NCI-H187 (cell line): ENCODE data around the gene DIS3L2.
"Not testable (repeated sequence)": the region's sequence is repeated elsewhere in the genome, so short reads cannot be mapped to it uniquely, and the experiment has no call there.

ENCODE experiments used
- DNase-seq, 2 experiments: peaks; one replicate each; lab custom pipeline; 2025; lab: John Stamatoyannopoulos, UW

The DIS3L2 gene

DNA sequence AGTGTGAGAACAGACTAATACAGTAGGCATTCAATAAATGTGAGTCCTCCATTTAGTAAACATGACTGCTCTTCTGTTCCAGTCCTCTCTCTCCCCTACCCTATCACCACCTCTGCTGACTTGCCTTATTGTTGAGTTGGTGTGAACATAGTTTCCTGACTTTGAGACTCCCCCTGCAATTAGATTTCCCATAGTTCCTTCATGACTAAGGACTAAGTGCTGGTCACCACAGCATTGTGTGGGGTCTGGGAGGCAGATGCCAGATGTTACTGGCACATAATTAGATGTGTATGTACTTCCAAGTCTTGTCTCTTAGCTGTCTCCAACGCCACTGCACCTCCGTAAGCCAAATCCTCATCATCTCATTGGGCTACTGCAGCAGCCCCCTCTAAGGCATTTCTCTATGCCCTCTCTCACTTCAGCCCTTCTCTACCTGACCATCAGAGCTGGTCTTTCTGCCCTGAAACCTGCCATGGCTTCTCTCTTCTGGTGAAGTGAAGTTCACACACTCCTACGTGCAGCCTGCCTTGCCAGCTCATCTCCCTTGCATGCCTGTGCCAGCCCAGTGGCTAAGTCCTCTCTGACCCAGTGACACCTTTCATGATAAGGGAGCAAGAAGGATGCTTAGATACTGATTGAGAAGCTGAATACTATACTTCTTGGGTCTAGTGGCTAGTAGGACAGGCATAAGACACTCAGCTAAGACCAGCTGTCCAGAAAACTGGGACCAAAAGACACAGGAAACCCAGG, 335.4 kb downstream of the DIS3L2 start:
- DNase-seq: no peak

GRCh38 chr2:232299084-232299483, 337.6 kb downstream of the DIS3L2 start:
- DNase-seq: no peak

DNA sequence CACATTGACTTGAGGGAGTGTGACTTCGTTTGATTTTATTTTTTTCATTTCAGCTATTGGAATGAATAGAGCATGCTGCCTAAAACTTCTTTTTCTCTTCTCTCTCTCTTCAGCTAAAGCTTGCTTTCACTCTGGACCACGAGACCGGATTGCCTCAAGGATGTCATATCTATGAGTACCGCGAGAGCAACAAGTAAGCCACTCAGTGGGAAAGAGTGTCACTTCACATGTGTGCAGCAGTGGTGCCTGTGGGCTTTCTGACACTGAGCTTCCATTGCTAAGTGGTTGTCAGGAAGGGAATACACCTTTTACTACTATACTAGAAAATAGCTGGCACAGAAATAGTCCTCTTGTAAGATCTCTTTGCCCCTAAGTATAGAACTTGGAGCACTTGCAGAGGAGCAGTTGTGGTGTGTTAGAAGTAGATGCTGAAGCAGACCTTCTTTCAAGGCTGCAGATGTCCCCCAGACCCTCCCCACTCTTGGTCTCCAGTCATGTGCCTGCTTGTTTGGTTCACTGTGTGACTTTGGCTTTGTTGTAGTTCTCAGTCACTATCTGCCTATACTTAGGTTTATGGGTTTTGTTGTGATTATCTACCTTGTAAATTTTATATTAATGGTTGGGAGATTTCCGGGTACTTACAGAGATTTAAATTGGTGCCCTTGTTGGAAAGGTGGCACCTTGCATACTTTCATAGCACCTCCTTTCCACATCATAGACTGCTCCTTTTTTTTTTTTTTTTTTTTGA, 338.6 kb downstream of the DIS3L2 start:
- DNase-seq: no peak

GRCh38 chr2:232300894-232301387, 339.4 kb downstream of the DIS3L2 start:
- DNase-seq: no peak

DNA sequence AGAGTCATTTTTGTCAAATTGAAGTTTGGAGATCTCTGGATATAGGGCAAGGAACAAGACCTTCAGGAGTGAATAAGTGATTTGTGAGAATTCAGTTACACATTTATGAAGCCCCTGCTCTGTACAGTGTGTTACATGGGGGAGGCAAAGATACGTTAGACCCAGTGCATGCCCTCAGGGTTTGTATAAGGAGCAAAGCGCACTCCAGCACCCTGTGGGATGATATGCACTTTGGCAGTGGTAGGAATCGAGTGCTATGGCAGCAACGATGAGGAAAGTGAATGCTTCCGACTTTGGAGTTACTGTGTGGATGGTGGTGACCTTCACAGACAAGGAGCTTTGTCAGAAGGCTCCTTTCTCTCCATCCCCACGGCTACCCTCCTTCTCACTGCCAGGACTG, 342.7 kb downstream of the DIS3L2 start:
- no peak for DNase-seq

GRCh38 chr2:232306741-232307305, 345.3 kb downstream of the DIS3L2 start:
- DNase-seq: no peak

DNA sequence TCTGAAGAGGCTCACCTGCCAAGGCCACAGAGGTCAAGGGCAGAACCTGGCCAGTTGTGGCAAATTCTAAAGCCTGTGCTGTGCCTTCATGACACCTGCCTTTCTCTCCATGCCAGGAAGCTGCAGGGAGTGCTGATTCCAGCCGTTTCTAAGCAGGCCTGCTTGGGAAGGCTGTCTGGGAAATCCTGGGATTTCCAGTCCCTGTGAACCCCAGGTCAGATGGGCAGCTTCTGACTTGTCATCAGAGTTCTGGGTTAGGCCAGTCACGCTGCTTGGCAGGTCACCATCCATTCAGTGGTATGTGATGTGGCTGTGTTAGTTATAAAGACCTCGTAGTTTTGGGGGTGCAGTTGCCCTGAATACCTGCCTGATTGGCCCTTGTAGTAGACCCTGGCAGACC, 346.3 kb downstream of the DIS3L2 start:
- DNase-seq: no peak

DNA sequence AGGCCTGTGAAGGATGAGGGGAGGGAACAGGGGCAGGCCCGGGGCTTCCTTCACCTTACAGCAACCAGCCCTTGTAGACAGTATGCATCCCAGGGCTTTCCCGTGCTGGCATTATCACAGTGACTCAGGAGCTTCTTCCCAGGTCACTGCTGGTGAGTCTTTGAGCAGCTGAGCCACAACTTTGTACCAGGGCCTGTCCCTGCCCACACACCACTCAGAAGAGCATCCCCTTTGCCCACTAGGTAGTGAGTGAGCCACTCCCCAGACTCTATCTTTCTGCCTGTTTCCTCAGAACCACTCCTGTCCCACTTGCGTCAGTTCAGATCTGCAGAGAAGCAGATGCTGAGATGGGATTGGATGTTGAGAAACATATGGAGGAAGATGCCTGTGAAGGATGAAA, 347.5 kb downstream of the DIS3L2 start:
- DNase-seq: no peak

DNA sequence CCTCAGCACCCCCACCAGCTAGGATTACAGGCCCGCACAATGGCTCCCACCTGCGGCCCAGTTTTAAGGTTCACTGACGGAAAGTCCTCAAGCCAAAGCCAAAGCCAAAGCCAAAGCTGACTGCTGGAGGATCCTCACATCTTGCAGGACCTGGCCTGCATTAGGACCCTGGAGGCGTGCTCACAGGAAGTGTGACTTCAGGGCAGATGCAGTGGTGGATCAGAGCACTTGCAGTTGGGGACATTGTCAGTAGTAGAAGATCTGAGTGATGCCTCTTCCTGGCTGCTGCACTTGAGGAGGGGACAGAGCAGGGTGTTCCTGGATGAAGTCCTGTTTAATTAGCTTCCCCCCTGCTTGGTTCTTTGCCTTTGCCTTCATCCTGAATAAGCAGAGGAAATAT, 348.1 kb downstream of the DIS3L2 start:
- DNase-seq: no peak

GRCh38 chr2:232310121-232310520, 348.6 kb downstream of the DIS3L2 start:
- DNase-seq: no peak

GRCh38 chr2:232310696-232311095, 349.2 kb downstream of the DIS3L2 start:
- DNase-seq: no peak

GRCh38 chr2:232313645-232314044, 352.1 kb downstream of the DIS3L2 start:
- DNase-seq: not testable (repeated sequence)

DNA sequence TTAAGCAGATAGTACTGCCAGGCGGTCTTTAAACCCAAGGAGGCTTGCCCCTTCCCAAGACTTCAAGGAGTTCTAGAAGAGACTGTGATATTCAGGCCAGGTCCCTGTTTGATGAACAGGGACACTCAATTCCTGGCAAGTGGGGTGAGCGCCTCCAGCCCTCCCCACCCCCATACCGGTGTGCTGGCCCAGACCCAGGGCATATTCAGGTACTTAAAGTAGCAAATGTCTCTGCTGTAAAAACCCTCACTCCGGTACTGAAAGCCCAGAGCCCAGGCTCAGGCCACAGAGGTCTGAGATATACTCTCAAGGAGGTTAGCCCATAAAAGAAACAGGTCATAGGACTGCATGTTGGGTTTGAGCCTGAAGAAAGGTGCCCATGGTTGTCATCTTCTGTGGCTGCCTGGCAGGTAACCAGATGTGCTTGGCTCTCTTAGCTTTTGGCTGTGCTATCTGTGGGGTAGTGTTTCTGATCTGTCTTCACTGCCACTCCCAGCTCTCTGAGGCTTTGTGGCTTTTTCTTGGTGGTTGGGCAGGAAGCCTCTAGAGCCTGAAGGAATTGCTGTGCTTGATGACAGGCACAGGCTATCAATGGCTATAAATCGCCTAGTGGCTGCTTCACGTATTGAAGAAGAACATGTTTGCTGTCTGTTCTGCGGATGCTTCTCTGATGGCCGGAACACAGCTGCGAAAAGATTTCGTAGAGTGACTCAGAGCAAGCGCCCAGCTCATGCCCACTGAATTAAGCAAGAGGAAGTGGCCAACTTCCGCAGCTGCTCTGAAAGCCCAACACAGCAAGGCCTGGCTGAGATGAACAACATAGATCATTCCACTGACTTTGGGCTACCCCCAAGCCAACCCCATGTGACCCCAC, 353.8 kb downstream of the DIS3L2 start:
- DNase-seq: no peak

GRCh38 chr2:232315923-232316299, 354.4 kb downstream of the DIS3L2 start:
- DNase-seq: no peak

DNA sequence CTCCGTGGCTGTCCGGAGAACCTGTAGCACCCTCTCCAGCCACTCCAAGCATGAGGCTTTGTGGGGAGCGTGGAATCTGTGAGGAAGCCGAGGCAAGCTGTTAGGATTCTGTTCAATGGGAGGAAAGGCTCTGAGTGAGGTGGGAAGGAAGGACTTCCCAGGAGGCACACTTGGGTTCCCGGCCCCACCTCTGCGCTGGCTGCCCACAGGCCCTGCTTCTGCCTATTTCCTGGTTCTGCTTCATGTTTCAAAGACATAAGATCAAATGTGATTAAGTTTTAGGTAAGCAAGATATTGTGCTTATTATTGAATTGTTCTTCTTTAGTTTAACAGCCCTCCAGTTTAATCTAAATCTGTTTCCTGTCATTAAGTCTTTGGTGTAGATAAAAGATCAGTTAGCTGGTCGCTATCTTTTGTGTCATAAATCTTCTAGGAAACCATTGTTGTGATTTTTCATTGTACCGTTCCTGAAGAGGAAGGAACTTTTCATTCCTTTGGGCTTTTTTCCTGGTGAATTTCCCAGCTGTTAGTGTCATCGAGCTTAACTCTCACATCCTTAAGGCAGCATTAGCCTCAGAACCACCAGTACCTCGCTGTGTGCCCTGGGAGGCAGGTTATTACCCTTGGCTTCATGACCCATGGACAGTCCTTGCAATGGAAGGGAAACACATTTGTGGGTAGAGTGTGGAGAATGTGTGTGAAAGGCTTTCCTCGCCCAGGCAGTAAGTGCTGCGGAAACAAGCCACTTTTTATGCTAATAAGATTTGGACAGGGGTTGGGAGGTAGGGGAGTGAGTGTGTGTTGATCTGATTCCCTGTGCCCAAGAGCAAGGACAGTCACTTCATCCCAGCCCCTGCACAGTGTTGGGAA, 355.2 kb downstream of the DIS3L2 start:
- DNase-seq: no peak

GRCh38 chr2:232318169-232318855, 356.8 kb downstream of the DIS3L2 start:
- DNase-seq: no peak

GRCh38 chr2:232319067-232319802, 357.7 kb downstream of the DIS3L2 start:
- no peak for DNase-seq

DNA sequence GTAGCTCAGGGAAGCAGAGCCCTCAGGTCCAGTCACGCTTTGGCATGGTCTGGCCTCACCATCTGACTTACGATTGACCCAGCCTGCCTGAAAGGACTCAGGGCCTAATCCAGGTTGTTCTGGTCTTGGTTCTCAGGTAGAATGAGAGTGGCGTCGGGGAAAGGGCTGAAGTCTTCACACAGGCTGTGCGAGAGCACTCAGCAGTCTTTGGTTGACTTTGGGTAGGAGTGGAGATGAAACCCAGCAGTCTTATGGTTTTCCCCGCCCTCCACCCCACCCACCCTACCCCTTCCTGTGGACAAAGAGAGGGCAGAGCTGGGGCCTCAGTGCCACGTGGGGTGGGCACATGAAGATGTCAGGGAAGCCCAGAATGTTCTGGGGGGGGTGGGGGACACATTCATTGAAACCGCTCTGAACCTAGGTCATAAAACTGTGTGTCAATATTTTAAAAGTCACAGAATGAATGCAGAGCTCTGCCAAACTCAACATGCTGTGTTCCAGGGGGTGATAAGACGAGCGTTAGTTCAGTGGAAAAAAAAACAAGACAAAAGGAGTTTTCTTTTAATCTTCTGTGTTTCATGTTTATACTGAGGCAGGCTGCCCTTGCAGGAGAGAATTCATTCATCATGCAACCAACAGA, 358.4 kb downstream of the DIS3L2 start:
- no peak for DNase-seq

GRCh38 chr2:232320443-232320803, 358.9 kb downstream of the DIS3L2 start:
- DNase-seq: no peak
